Astrocyte (in vitro differentiated cells and primary cell): ENCODE data around the gene SMARCB1.

ENCODE experiments used
- CTCF ChIP-seq: IDR thresholded peaks from 2 replicates; pipeline ENCODE4 v1.5.1; 2011; ENCODE audit warnings: low read depth, mild to moderate bottlenecking, inconsistent platforms, low read length, moderate library complexity; ENCODE audit not compliant: insufficient read depth
- EZH2 ChIP-seq: IDR thresholded peaks from 2 replicates; pipeline ENCODE4 v1.6.1; 2012; ENCODE audit warnings: mild to moderate bottlenecking, low read length, inconsistent platforms; ENCODE audit not compliant: insufficient read depth

- TF ChIP-seq CTCF = no peak
- TF ChIP-seq EZH2 = no peak
Measured at GRCh38 chr22:23831261-23831660, 44.5 kb downstream of the SMARCB1 start.
